Activated CD4-positive, alpha-beta T cell treated with anti-CD3 and anti-CD28 coated beads, Interleukin-2, amount 50 U/mL, for 1 hour (primary cell): ENCODE measurements around the gene STRA6.

Experiments used
- DNase-seq: peaks from one replicate; pipeline ENCODE4 v3.0.0-alpha.2; 2020

STRA6 gene

GRCh38 chr15:74202452-74203401 is at the start of gene STRA6:
STRA6 (minus strand) TSS chr15:74202787; CDS start chr15:74202267, 520 bp downstream.
- no peak for DNase-seq

- no peak for DNase-seq
Measured at GRCh38 chr15:74252291-74252690, 49.7 kb upstream of the STRA6 start.

GRCh38 chr15:74251131-74251811 is 48.7 kb upstream of the STRA6 start:
- DNase-seq = no peak

GRCh38 chr15:74250266-74250665 is 47.7 kb upstream of the STRA6 start:
- DNase-seq = no peak

- no peak for DNase-seq
Measured at GRCh38 chr15:74245342-74245931, 42.9 kb upstream of the STRA6 start.

- no peak for DNase-seq
Measured at GRCh38 chr15:74244822-74245341, 42.3 kb upstream of the STRA6 start.

- DNase-seq = no peak
Measured at GRCh38 chr15:74243431-74243830, 40.8 kb upstream of the STRA6 start.

- DNase-seq = no peak
Measured at GRCh38 chr15:74242441-74243185, 40.0 kb upstream of the STRA6 start.

GRCh38 chr15:74240897-74241614 is 38.5 kb upstream of the STRA6 start:
- no peak for DNase-seq

- DNase-seq = no peak
Measured at GRCh38 chr15:74240002-74240568, 37.5 kb upstream of the STRA6 start.

- DNase-seq = no peak
Measured at GRCh38 chr15:74239051-74239705, 36.6 kb upstream of the STRA6 start.

GRCh38 chr15:74235962-74236361 is 33.4 kb upstream of the STRA6 start, which contains the start of gene CCDC33:
CCDC33 (plus strand) TSS chr15:74236326; CDS start chr15:74236720, 394 bp downstream.
- DNase-seq = no peak

- no peak for DNase-seq
Measured at GRCh38 chr15:74234598-74234875, 31.9 kb upstream of the STRA6 start.

GRCh38 chr15:74233851-74234597 is 31.4 kb upstream of the STRA6 start:
- no peak for DNase-seq

- no peak for DNase-seq
Measured at GRCh38 chr15:74233373-74233772, 30.8 kb upstream of the STRA6 start.

- no peak for DNase-seq
Measured at GRCh38 chr15:74231475-74231874, 28.9 kb upstream of the STRA6 start.

- DNase-seq = no peak
Measured at GRCh38 chr15:74229686-74230085, 27.1 kb upstream of the STRA6 start.

GRCh38 chr15:74228723-74229081 is 26.1 kb upstream of the STRA6 start:
- DNase-seq = no peak

- DNase-seq = no peak
Measured at GRCh38 chr15:74227968-74228722, 25.6 kb upstream of the STRA6 start.
